ENCODE measurements around the gene SLC6A8.

Gene SLC6A8

GRCh38 chrX:153731845-153732215 is 44.1 kb downstream of the SLC6A8 start:
- H3K36me3 ChIP-seq (ENCODE audit: control insufficient read depth in 2 of 2, insufficient read depth in 1 of 2, low read length in 2 of 2), result peaks cover 0 to 28% of the 10 kb centered on the region in 2 experiments; a peak in 1 of 3 replicates
- no peak overlapping the region for H3K27ac ChIP-seq (ENCODE audit: extremely low read depth, low read depth, low read length)
- H3K9me3 ChIP-seq (ENCODE audit: control insufficient read depth, insufficient read depth, low read depth, low read length), result no peaks in the 10 kb centered on the region
- H3K4me1 ChIP-seq (ENCODE audit: control insufficient read depth, insufficient read depth, low read length), result no peaks in the 10 kb centered on the region
- POLR2A ChIA-PET, result no interaction called here
- TF ChIP-seq, protein P1, sequence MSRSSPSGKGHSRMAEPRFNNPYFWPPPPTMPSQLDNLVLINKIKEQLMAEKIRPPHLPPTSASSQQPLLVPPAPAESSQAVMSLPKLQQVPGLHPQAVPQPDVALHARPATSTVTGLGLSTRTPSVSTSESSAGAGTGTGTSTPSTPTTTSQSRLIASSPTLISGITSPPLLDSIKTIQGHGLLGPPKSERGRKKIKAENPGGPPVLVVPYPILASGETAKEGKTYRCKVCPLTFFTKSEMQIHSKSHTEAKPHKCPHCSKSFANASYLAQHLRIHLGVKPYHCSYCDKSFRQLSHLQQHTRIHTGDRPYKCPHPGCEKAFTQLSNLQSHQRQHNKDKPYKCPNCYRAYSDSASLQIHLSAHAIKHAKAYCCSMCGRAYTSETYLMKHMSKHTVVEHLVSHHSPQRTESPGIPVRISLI (tag by site-specific recombination; IDR thresholded peaks at IDR 0.05), result no peak
- no peak for TF ChIP-seq ZNF394 (tag by site-specific recombination; IDR thresholded peaks at IDR 0.05; ENCODE audit: borderline replicate concordance)
- no peak for TF ChIP-seq ZNF211 (tag by site-specific recombination; IDR thresholded peaks at IDR 0.05; ENCODE audit: low read depth)
- TF ChIP-seq ZXDB (tag by site-specific recombination; IDR thresholded peaks at IDR 0.05), result no peak
- TF ChIP-seq ZNF473 (tag by site-specific recombination; IDR thresholded peaks at IDR 0.05), result no peak
- TF ChIP-seq GLIS1 (tag by site-specific recombination; IDR thresholded peaks at IDR 0.05), result no peak
- no peak for TF ChIP-seq ZBTB48 (tag by site-specific recombination; IDR thresholded peaks at IDR 0.05)
- TF ChIP-seq ZNF530 (tag by site-specific recombination; IDR thresholded peaks at IDR 0.05; ENCODE audit: low read depth), result no peak
- CTCF ChIA-PET, result interaction anchor here (0.8 kb wide), 1 partner anchor 763 kb away, joined by 4 read pairs; no protein-coding TSS in a partner anchor
- no peak overlapping the region for H3K4me3 ChIP-seq (ENCODE audit: low read depth, low read length)

DNA sequence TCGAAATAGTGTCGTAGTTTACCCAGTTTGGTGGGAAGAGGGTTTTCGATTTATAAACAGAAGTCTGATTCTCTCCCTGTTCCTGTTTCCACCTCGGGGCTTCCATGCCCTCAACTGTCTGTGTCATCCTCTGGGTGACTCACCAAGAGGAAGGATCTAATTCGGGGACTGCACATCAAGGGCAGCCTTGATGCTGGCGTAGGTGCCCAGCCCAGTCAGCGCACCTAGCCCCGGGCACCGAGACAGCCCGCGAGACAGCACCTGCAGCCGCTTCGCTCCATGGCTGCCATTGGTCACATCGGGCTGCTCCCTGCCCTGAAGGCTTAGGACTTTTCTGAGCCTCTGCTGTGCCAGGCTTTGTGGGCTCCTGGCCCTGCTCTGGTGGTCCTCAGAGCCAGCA is 44.7 kb downstream of the SLC6A8 start:
- POLR2A ChIA-PET, result no interaction called here
- TF ChIP-seq PRDM1 (tag by site-specific recombination; IDR thresholded peaks at IDR 0.05) (no peak), ZNF184 (tag by site-specific recombination; IDR thresholded peaks at IDR 0.05) (no peak), ZNF155 (tag by site-specific recombination; IDR thresholded peaks at IDR 0.05) (no peak), SP7 (tag by site-specific recombination; IDR thresholded peaks at IDR 0.05) (no peak)
- no peaks in the 10 kb centered on the region for H3K4me1 ChIP-seq (ENCODE audit: control insufficient read depth, insufficient read depth, low read length)
- CTCF ChIA-PET, result interaction anchor here (1.2 kb wide), 1 partner anchor 24 kb away, joined by 5 read pairs; no protein-coding TSS in a partner anchor
- H3K4me3 ChIP-seq (ENCODE audit: low read depth, low read length), result no peak overlapping the region
- H3K27ac ChIP-seq (ENCODE audit: extremely low read depth, low read depth, low read length), result no peak overlapping the region
- peaks cover 0 to 33% of the 10 kb centered on the region in 2 experiments; a peak in 1 of 3 replicates for H3K36me3 ChIP-seq (ENCODE audit: control insufficient read depth in 2 of 2, insufficient read depth in 1 of 2, low read length in 2 of 2)
- H3K9me3 ChIP-seq (ENCODE audit: control insufficient read depth, insufficient read depth, low read depth, low read length), result no peaks in the 10 kb centered on the region

- H3K4me3 ChIP-seq (ENCODE audit: low read depth, low read length), result no peak overlapping the region
- ChIA-PET POLR2A (interaction anchor here (1.1 kb wide), 1 partner anchor 13 kb away, joined by 6 read pairs; no protein-coding TSS in a partner anchor), CTCF (interaction anchor here (0.5 to 1.2 kb wide), 6 partner anchors 18 to 1996 kb away, joined by 3 to 5 read pairs (median 3); no protein-coding TSS in a partner anchor)
- no peak overlapping the region for H3K27ac ChIP-seq (ENCODE audit: extremely low read depth, low read depth, low read length)
- H3K9me3 ChIP-seq (ENCODE audit: control insufficient read depth, insufficient read depth, low read depth, low read length), result no peaks in the 10 kb centered on the region
- no peaks in the 10 kb centered on the region for H3K4me1 ChIP-seq (ENCODE audit: control insufficient read depth, insufficient read depth, low read length)
- peaks cover 0 to 35% of the 10 kb centered on the region in 2 experiments; a peak in 1 of 3 replicates for H3K36me3 ChIP-seq (ENCODE audit: control insufficient read depth in 2 of 2, insufficient read depth in 1 of 2, low read length in 2 of 2)
- TF ChIP-seq ZNF350 (tag by site-specific recombination; IDR thresholded peaks at IDR 0.05) (no peak), ZFP3 (tag by site-specific recombination; IDR thresholded peaks at IDR 0.05; ENCODE audit: low read depth) (no peak), SP2 (tag by site-specific recombination; IDR thresholded peaks at IDR 0.05) (no peak), ZNF121 (tag by site-specific recombination; IDR thresholded peaks at IDR 0.05) (no peak), ZNF138 (tag by site-specific recombination; IDR thresholded peaks at IDR 0.05; ENCODE audit: borderline replicate concordance) (no peak), ZNF266 (tag by site-specific recombination; IDR thresholded peaks at IDR 0.05; ENCODE audit: low read depth) (no peak), ZNF610 (tag by site-specific recombination; IDR thresholded peaks at IDR 0.05; ENCODE audit: borderline replicate concordance) (no peak), SALL2 (tag by site-specific recombination; IDR thresholded peaks at IDR 0.05; ENCODE audit: borderline replicate concordance) (no peak), ZNF677 (tag by site-specific recombination; IDR thresholded peaks at IDR 0.05) (no peak), REPIN1 (tag by site-specific recombination; IDR thresholded peaks at IDR 0.05; ENCODE audit: low read depth) (no peak), ATF2 (tag by site-specific recombination; IDR thresholded peaks at IDR 0.05; ENCODE audit: low read depth) (no peak), ZNF558 (tag by site-specific recombination; IDR thresholded peaks at IDR 0.05) (no peak), ZNF10 (tag by site-specific recombination; IDR thresholded peaks at IDR 0.05) (no peak), ZNF132 (tag by site-specific recombination; IDR thresholded peaks at IDR 0.05; ENCODE audit: borderline replicate concordance) (no peak), ZNF184 (tag by site-specific recombination; IDR thresholded peaks at IDR 0.05) (no peak), ZSCAN30 (tag by site-specific recombination; IDR thresholded peaks at IDR 0.05) (no peak), ZNF311 (tag by site-specific recombination; IDR thresholded peaks at IDR 0.05; ENCODE audit: borderline replicate concordance) (no peak), ZNF626 (tag by site-specific recombination; IDR thresholded peaks at IDR 0.05) (no peak)
- TF ChIP-seq, protein P2, sequence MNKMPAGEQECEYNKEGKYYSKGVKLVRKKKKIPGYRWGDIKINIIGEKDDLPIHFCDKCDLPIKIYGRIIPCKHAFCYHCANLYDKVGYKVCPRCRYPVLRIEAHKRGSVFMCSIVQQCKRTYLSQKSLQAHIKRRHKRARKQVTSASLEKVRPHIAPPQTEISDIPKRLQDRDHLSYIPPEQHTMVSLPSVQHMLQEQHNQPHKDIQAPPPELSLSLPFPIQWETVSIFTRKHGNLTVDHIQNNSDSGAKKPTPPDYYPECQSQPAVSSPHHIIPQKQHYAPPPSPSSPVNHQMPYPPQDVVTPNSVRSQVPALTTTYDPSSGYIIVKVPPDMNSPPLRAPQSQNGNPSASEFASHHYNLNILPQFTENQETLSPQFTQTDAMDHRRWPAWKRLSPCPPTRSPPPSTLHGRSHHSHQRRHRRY (tag by site-specific recombination; IDR thresholded peaks at IDR 0.05), result no peak
These were observed 46.0 kb downstream of the SLC6A8 start for GRCh38 chrX:153733651-153734240.
